ENCODE data around the gene CUL7. TPM values are rescaled to one million over a fixed set of nuclear protein-coding genes. Genes with fewer than 3 reads are reported as not detected.

Gene CUL7
- total RNA-seq, 1 experiment from 2014 or later, result 20.8 TPM

- no peak for TF ChIP-seq FOXJ3 (CRISPR knock-in tag; IDR thresholded peaks at IDR 0.05; ENCODE audit: borderline replicate concordance)
- TF ChIP-seq NFE2L1 (CRISPR knock-in tag; IDR thresholded peaks at IDR 0.05), result no peak
These were observed 1.3 kb downstream of the CUL7 start (continued) for GRCh38 chr6:43052225-43052841.

- no peaks in the 10 kb centered on the region for H3K9me3 Mint-ChIP-seq
- DNase-seq (ENCODE audit: low spot score) (no peak), ATAC-seq (no peak)
- peaks cover 22% of the 10 kb centered on the region for H3K4me1 Mint-ChIP-seq
- H3K27ac Mint-ChIP-seq, result no peak overlapping the region
- no peaks in the 10 kb centered on the region for H3K27me3 Mint-ChIP-seq (ENCODE audit: low read depth)
- TF ChIP-seq CDX4 (CRISPR knock-in tag; IDR thresholded peaks at IDR 0.05; ENCODE audit: borderline replicate concordance), result no peak
- TF ChIP-seq JUN (CRISPR knock-in tag; IDR thresholded peaks at IDR 0.05), result no peak
- POLR2A ChIA-PET, result no interaction called here
- peaks cover 39% of the 10 kb centered on the region for H3K36me3 Mint-ChIP-seq
- CTCF ChIA-PET, result interaction anchor here (0.9 kb wide), 1 partner anchor 93 kb away, joined by 3 read pairs; no protein-coding TSS in a partner anchor
- no peak overlapping the region for H3K4me3 Mint-ChIP-seq
These were observed 2.7 kb downstream of the CUL7 start for GRCh38 chr6:43050981-43051380.

DNA sequence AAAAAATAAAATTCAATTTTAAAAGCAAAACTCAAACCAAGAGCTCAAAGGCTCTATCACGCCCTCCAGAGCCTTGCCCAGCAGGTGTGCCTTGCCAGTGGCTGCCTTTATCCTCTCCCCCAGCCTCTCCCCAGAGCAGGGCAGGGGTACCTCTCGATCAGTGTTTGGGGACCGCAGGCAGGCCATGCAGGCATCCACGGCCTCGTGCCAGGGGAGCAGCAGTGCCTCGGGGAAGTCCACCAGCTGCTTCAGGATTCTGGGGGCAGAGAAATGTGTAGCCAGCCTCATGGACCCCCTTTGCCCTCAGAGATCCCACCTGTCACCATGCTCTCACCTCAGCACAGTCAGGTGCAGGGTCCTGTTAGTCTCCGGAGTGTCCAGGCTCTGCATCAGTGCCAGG lies 5.7 kb downstream of the CUL7 start:
- DNase-seq (ENCODE audit: low spot score), result no peak
- CTCF ChIA-PET, result interaction anchor here (1.9 kb wide), 1 partner anchor 95 kb away, joined by 7 read pairs; no protein-coding TSS in a partner anchor
- no peak for ATAC-seq
- no peak overlapping the region for H3K27ac Mint-ChIP-seq
- H3K4me1 Mint-ChIP-seq, result peaks cover 14% of the 10 kb centered on the region
- TF ChIP-seq ZNF423 (CRISPR knock-in tag; IDR thresholded peaks at IDR 0.05) (no peak), FOXJ3 (CRISPR knock-in tag; IDR thresholded peaks at IDR 0.05; ENCODE audit: borderline replicate concordance) (no peak), SMAD4 (CRISPR knock-in tag; IDR thresholded peaks at IDR 0.05) (no peak), CBFB (CRISPR knock-in tag; IDR thresholded peaks at IDR 0.05; ENCODE audit: low read depth) (no peak), CREB1 (CRISPR knock-in tag; IDR thresholded peaks at IDR 0.05) (no peak)
- TF ChIP-seq, protein P1, sequence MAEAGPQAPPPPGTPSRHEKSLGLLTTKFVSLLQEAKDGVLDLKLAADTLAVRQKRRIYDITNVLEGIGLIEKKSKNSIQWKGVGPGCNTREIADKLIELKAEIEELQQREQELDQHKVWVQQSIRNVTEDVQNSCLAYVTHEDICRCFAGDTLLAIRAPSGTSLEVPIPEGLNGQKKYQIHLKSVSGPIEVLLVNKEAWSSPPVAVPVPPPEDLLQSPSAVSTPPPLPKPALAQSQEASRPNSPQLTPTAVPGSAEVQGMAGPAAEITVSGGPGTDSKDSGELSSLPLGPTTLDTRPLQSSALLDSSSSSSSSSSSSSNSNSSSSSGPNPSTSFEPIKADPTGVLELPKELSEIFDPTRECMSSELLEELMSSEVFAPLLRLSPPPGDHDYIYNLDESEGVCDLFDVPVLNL (CRISPR knock-in tag; IDR thresholded peaks at IDR 0.05; ENCODE audit: borderline replicate concordance, low read depth), result no peak
- POLR2A ChIA-PET, result no interaction called here
- H3K4me3 Mint-ChIP-seq, result no peak overlapping the region
- peaks cover 47% of the 10 kb centered on the region for H3K36me3 Mint-ChIP-seq
- H3K27me3 Mint-ChIP-seq (ENCODE audit: low read depth), result no peaks in the 10 kb centered on the region
- no peaks in the 10 kb centered on the region for H3K9me3 Mint-ChIP-seq

DNA sequence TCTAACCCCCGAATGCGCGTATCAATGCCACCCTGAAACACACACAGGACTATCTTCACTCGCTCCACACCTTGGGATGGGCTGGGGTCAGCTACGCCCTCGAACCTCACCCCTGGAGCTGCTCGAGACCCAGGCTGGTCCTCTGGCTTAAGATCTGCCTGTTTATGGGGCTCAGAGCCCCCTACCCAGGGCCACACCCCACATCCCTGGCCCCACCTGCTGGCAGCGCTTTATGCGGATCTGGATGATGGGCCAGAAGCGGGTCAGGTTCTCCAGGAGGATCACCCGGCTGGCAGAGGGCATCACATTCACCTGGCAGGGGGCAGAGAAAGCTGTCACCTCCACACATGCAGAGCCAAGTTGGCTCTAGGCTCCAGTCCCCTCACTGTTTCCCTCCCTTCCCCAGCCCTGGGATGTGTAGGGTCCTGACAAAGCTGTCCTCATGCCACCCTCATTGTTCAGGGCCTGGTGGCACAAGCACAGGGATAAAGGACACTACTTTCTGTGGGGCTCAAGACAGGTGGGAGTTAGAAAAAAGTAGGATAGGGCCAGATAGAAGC lies 8.2 kb downstream of the CUL7 start:
- DNase-seq (ENCODE audit: low spot score) (no peak), ATAC-seq (no peak)
- peaks cover 53% of the 10 kb centered on the region for H3K36me3 Mint-ChIP-seq
- H3K27ac Mint-ChIP-seq, result no peak overlapping the region
- no peaks in the 10 kb centered on the region for H3K4me1 Mint-ChIP-seq
- ChIA-PET POLR2A (interaction anchor here (0.5 to 0.9 kb wide), 2 partner anchors 14 to 820 kb away, joined by 3 to 5 read pairs; partner anchors contain the start of genes KLC4 and MRPL2), CTCF (interaction anchor here (1.1 kb wide), 1 partner anchor 98 kb away, joined by 5 read pairs; no protein-coding TSS in a partner anchor)
- H3K9me3 Mint-ChIP-seq, result no peaks in the 10 kb centered on the region
- H3K27me3 Mint-ChIP-seq (ENCODE audit: low read depth), result no peaks in the 10 kb centered on the region
- no peak overlapping the region for H3K4me3 Mint-ChIP-seq
- TF ChIP-seq ZNF232 (CRISPR knock-in tag; IDR thresholded peaks at IDR 0.05), result no peak
- TF ChIP-seq, protein P2, sequence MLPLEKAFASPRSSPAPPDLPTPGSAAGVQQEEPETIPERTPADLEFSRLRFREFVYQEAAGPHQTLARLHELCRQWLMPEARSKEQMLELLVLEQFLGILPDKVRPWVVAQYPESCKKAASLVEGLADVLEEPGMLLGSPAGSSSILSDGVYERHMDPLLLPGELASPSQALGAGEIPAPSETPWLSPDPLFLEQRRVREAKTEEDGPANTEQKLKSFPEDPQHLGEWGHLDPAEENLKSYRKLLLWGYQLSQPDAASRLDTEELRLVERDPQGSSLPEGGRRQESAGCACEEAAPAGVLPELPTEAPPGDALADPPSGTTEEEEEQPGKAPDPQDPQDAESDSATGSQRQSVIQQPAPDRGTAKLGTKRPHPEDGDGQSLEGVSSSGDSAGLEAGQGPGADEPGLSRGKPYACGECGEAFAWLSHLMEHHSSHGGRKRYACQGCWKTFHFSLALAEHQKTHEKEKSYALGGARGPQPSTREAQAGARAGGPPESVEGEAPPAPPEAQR (CRISPR knock-in tag; IDR thresholded peaks at IDR 0.05), result no peak
- TF ChIP-seq, protein P3, sequence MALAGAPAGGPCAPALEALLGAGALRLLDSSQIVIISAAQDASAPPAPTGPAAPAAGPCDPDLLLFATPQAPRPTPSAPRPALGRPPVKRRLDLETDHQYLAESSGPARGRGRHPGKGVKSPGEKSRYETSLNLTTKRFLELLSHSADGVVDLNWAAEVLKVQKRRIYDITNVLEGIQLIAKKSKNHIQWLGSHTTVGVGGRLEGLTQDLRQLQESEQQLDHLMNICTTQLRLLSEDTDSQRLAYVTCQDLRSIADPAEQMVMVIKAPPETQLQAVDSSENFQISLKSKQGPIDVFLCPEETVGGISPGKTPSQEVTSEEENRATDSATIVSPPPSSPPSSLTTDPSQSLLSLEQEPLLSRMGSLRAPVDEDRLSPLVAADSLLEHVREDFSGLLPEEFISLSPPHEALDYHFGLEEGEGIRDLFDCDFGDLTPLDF (CRISPR knock-in tag; IDR thresholded peaks at IDR 0.05), result no peak
- TF ChIP-seq ZNF532 (CRISPR knock-in tag; IDR thresholded peaks at IDR 0.05; ENCODE audit: borderline replicate concordance), result no peak
- no peak for TF ChIP-seq IRF2 (CRISPR knock-in tag; IDR thresholded peaks at IDR 0.05; ENCODE audit: borderline replicate concordance, low read depth)
- TF ChIP-seq, protein P4, sequence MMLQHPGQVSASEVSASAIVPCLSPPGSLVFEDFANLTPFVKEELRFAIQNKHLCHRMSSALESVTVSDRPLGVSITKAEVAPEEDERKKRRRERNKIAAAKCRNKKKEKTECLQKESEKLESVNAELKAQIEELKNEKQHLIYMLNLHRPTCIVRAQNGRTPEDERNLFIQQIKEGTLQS (CRISPR knock-in tag; conservative IDR thresholded peaks at IDR 0.05), result no peak
- no peak for TF ChIP-seq FOXP1 (CRISPR knock-in tag; IDR thresholded peaks at IDR 0.05; ENCODE audit: borderline replicate concordance)
- TF ChIP-seq FOXP4 (CRISPR knock-in tag; IDR thresholded peaks at IDR 0.05), result no peak
